Stimulated activated CD8-positive, alpha-beta memory T cell treated with anti-CD3 and anti-CD28 coated beads, Interleukin-12 subunit alpha, Interleukin-12 subunit beta, amount 100 ng/mL, for 24 hours (primary cell): ENCODE results near the gene FOXC1.

Experiments used
- DNase-seq: peaks from one replicate; pipeline ENCODE4 v3.0.0-alpha.2; 2020; ENCODE audit errors: extremely low read depth

FOXC1 gene

DNA sequence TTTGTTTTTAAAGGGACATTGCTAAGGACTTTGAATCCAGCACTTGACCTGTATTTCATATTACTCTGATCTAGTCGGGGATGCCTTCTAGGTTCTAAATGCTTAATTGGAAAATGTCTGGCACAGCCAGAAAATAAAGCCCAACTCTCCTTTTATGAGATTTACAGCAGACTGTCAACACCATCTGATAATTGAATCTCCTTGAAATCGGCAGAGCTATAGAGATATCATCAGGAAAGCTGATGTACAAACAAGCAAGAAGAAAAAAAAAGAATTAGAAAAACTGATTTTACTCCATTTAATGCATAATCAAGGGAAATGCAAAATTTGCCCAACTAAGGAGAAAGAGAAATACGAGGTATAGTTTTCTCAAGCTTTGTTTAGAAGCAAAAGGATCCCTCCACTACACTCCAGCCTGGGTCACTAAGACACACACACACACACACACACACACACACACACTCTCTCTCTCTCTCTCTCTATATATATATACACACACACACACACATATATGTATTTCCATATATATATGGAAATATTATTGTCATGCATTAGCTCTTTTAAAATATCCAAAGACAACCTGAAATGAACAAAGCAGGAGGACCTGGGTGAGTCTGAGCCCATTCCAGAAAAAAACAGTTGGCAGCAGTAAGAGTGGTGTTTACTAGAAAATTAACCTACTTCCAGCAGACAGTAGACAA, 9.5 kb upstream of the FOXC1 start:
- no peak for DNase-seq

DNA sequence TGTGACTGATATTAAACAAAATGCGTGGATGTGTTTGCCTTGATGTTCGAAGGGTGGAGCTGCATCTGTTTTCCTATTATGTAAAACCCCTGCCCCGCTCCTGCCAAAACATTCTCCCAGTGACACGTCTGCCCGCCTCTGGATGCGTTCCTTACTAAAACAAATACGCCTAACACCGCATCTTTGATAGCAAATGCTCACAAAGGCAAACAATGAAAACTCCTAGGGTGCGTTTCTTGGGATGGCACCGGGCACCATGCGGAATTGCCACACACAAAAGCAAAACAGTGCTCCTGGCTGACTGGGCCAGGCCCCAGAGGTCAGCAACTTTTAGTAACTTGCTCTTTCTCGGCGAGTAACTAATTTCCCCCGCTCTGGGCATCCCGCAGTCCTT, 9.0 kb upstream of the FOXC1 start:
- DNase-seq = no peak

GRCh38 chr6:1601158-1602048, 8.3 kb upstream of the FOXC1 start:
- DNase-seq = no peak

- no peak for DNase-seq
These were observed 7.5 kb upstream of the FOXC1 start for GRCh38 chr6:1602049-1602713.

DNA sequence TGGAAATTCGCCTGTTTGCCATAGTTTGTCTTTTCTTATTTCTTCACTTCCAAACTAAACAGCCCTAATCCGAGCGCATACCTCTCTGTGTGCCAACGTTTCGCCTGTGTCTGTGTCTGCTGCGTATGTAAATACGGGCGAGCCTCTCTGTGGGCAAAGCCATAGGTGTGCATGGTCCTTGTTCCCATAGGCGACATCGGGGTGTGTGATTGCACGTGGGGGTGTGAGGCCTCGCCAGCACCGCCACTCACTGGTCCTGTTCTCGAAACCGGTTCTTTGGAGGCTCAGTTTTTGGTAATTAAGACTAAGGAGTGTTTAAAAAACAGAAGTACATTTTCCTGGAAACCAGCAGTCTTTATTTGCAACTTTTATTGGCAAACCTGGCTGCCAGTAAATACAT, 6.0 kb upstream of the FOXC1 start:
- DNase-seq = no peak

GRCh38 chr6:1604158-1605003, 5.3 kb upstream of the FOXC1 start:
- no peak for DNase-seq

DNA sequence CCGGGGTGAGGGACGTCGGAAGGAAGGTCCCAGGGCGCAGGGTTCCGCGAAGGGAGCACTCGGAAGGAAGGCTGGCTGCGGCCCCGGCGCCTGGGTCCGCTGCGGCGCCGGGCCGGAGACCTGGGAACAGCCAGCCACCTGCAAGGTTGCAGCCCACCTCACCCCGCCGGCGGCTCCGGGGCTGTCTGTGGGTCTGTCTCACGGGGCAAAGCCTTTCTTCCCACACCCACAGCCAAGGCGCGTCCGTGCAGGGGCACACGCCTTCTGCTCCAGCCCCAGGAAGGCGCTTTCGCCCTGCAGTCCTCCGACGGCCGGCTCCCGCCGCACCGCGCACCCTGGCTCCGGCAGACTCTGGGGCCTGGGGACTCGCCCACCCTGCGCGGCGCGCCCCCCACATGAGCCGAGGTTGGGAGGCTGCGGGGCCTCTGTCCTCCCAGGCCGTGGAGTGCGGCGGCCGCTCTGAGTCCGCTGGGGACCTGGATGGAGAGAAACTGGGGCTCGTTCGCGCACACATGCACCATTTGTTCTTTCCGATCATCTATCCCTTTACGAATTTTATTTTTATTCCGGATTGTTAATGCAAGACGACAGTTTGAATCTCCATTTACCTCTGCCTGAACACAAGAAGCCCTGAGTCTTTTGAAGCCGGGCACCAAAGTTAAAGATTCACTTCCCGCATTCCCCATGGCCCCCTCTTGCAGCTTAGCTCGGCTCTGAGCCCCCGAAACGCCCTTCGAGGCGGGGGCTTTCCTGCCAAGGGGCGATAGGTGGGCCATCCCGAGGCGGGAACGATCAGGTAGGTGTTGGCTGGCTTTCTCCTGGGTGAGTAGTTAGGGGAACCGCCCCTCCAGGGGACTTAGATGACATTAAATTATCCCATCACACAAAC, 4.5 kb upstream of the FOXC1 start:
- DNase-seq = no peak

DNA sequence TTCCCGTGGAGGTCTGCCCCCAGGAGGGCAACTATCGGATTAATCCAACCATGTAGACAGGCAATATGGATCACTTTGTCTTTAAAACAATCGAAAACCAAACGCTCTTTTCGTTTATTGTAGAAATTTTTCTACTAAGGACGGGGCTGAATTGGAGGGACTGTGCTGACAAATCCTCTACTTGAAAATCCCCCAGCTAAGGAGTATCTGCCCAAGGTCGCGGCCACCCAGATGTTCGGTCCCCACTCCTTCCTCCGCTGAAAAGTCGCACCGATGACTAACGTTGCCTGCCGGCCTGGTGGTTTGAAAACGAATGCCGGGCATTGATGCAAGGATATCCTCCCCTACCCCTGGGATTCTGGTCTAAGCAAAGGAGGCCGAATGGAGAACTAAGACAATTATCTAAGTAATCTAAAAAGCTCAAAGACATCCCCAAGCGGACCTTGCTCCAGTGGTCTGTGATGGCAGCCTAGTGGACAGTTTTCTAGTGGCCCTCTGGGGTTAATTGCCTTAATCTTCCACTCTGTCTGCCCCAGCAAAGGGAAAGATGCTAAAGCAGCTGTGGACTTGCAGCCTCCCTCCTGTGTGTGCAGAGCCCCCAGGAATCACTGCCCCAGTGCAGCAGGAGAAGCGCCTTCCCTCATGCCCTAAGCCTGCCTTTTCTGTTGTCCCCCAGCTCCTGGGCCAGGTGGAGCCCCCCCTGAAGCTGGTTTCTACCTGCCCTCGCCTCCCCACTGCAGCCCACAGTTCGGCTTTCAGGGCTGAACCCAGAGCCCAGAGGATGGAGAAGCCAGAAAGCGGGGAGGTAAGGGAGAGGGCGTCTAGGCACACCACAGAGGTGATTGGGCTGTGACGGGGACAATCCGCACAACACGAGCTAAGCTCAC, 3.6 kb upstream of the FOXC1 start:
- no peak for DNase-seq

DNA sequence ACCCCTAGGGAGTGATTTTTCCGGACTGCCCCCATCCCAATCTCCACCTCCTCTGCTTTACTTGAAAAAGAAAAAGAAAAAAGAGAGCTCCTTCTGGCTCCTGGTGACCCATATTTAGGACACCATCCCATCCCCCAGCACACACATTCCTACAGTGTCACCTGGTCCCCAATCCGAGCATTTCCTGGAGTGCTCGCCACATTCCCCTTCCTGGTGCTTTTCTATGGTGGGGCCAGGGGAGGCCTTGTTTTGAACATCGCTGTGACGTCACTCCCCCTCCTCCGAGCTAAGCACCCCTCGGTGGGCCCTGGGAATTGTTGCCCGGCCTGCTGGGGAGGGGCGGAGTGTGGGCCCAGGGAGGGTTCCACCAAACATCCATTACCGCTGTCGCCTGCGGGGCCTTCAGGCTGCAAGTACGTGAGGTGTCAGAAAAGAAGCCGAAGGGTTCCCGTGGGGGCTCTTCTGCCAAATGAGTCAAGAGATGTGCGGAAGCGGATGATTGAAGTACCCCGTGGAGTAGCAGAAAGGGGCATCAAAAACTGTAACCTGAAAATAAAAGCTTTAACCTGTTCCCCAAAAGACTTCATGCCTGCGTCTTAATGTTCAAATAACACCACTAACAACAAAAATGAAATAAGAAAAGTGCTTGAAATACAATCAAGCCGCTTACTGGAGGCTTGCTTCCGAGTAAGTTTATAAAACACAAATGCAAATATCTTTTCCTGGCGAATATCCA, 2.8 kb upstream of the FOXC1 start:
- no peak for DNase-seq

GRCh38 chr6:1607516-1608221, 2.0 kb upstream of the FOXC1 start:
- DNase-seq = no peak

DNA sequence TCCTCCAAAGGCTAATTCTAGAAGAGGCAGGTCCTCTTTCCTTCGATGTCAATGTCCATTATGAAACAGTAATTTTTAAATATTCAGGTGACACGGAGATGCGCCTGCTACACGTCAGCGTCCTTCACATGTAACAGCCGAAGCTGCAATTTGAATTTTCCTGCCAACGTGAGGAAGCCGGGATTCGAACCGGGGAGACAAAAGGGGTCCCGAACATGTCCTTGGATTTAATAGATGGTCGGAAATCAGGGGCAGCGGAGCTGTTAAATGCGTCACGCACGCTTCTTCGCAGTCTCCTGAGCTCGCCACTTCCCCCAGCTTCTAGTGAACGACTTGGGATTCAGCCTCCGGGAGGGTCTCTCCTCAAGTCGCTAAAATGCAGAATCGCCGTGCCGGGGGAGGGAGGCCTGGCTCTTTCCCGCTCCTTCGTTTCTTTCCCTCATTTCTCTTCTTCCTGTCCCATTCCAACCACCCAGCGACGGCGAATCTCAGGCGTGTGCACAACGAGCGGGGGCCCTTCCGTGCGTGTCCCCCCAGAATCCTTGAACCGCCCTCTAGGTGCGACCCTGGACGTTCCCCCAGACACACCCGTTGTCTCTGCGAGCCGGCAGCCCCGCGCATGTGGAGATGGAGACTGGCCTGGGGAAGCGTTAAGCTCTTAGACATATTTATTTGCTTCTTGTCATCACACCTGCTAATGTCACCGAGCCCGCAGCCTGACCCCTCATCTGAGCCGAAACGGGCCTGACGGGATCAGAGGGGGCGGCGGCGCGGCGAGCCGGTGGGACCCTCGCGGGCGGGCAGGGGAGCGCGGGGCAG, 1.3 kb upstream of the FOXC1 start:
- no peak for DNase-seq

GRCh38 chr6:1609041-1609647, 571 bp upstream of the FOXC1 start:
- no peak for DNase-seq

DNA sequence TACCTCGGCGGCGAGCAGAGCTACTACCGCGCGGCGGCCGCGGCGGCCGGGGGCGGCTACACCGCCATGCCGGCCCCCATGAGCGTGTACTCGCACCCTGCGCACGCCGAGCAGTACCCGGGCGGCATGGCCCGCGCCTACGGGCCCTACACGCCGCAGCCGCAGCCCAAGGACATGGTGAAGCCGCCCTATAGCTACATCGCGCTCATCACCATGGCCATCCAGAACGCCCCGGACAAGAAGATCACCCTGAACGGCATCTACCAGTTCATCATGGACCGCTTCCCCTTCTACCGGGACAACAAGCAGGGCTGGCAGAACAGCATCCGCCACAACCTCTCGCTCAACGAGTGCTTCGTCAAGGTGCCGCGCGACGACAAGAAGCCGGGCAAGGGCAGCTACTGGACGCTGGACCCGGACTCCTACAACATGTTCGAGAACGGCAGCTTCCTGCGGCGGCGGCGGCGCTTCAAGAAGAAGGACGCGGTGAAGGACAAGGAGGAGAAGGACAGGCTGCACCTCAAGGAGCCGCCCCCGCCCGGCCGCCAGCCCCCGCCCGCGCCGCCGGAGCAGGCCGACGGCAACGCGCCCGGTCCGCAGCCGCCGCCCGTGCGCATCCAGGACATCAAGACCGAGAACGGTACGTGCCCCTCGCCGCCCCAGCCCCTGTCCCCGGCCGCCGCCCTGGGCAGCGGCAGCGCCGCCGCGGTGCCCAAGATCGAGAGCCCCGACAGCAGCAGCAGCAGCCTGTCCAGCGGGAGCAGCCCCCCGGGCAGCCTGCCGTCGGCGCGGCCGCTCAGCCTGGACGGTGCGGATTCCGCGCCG, 994 bp downstream of the FOXC1 start:
- no peak for DNase-seq

GRCh38 chr6:1611322-1611571, 1.5 kb downstream of the FOXC1 start:
- no peak for DNase-seq

DNA sequence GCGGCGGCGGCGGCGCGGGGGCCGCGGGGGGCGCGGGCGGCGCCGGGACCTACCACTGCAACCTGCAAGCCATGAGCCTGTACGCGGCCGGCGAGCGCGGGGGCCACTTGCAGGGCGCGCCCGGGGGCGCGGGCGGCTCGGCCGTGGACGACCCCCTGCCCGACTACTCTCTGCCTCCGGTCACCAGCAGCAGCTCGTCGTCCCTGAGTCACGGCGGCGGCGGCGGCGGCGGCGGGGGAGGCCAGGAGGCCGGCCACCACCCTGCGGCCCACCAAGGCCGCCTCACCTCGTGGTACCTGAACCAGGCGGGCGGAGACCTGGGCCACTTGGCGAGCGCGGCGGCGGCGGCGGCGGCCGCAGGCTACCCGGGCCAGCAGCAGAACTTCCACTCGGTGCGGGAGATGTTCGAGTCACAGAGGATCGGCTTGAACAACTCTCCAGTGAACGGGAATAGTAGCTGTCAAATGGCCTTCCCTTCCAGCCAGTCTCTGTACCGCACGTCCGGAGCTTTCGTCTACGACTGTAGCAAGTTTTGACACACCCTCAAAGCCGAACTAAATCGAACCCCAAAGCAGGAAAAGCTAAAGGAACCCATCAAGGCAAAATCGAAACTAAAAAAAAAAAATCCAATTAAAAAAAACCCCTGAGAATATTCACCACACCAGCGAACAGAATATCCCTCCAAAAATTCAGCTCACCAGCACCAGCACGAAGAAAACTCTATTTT, 2.0 kb downstream of the FOXC1 start:
- DNase-seq = no peak
